AG10803 (cell line): ENCODE results near the gene COL6A2.
A peak's percentile ranks its signal among the peaks of the same experiment; 100 is the strongest.

Experiments used
- DNase-seq: peaks from one replicate; pipeline ENCODE4 v3.0.0; 2010; ENCODE audit warnings: low read depth
- H3K4me3 ChIP-seq: 2 replicates; pipeline ENCODE4 v1.5.1; 2011; ENCODE audit warnings: mild to moderate bottlenecking, low read length, control low read depth
- CTCF ChIP-seq: conservative IDR thresholded peaks from 2 replicates; pipeline ENCODE4 v1.5.1; 2011; ENCODE audit warnings: mild to moderate bottlenecking, low read length, control low read depth, inconsistent platforms

COL6A2 gene

GRCh38 chr21:46097336-46098293 lies at the start of gene COL6A2:
Gene COL6A2, plus strand, starts transcription at chr21:46098112.
- DNase-seq, result peak; percentile 74
- peak within 1 kb of the TSS; percentile 82 for H3K4me3 ChIP-seq
- TF ChIP-seq CTCF, result no peak

- no peak overlapping the region for H3K4me3 ChIP-seq
- TF ChIP-seq CTCF, result no peak
- peak; percentile 100 for DNase-seq
Observed at GRCh38 chr21:46048926-46049889, 48.7 kb upstream of the COL6A2 start.

GRCh38 chr21:46049890-46050667 lies 47.8 kb upstream of the COL6A2 start:
- H3K4me3 ChIP-seq, result no peak overlapping the region
- TF ChIP-seq CTCF, result no peak
- DNase-seq, result no peak

GRCh38 chr21:46050668-46051378 lies 47.1 kb upstream of the COL6A2 start:
- H3K4me3 ChIP-seq, result no peak overlapping the region
- TF ChIP-seq CTCF, result no peak
- no peak for DNase-seq

- DNase-seq, result no peak
- no peak for TF ChIP-seq CTCF
- H3K4me3 ChIP-seq, result no peak overlapping the region
Observed at GRCh38 chr21:46051379-46051770, 46.5 kb upstream of the COL6A2 start.
